Fibroblast of lung (primary cell): ENCODE measurements around the gene TAC3.

ENCODE experiments used
- CTCF ChIP-seq, 2 donors: IDR thresholded peaks in 1 of 2; conservative IDR thresholded peaks in 1 of 2; 1 replicate in 1 of 2; 2 replicates in 1 of 2; pipeline ENCODE4 v1.5.1; 2011 to 2012; ENCODE audit warnings: low read length in 2 of 2, control low read depth in 1 of 2, inconsistent platforms in 1 of 2, low read depth in 1 of 2, mild to moderate bottlenecking in 1 of 2
- EZH2 ChIP-seq: IDR thresholded peaks from 2 replicates; pipeline ENCODE4 v1.5.1; 2012; ENCODE audit warnings: low read length, control low read depth, mild to moderate bottlenecking; ENCODE audit errors: missing control alignments

GRCh38 chr12:57046947-57047890 lies 30.9 kb upstream of the TAC3 start:
- TF ChIP-seq CTCF (conservative IDR thresholded peaks at IDR 0.05 in 1 of 2, IDR thresholded peaks at IDR 0.05 in 1 of 2; ENCODE audit: low read depth in 1 of 2, low read length in 2 of 2) (no peak), EZH2 (no peak)
